Measurements from ENCODE around the gene FIP1L1. TPM values are rescaled to one million over a fixed set of nuclear protein-coding genes. Genes with fewer than 3 reads are reported as not detected.
"Not testable (repeated sequence)": the region's sequence is repeated elsewhere in the genome, so short reads cannot be mapped to it uniquely, and the experiment has no call there.

FIP1L1 gene
- total RNA-seq, result 10 to 100 TPM; 24.9 to 32.4 TPM
- long read RNA-seq, transcript FIP1L1-201 (15 exons, 1,878 nt), result major isoform, 5 of 60 reads
- long read RNA-seq, partial matches to known transcripts, result 4 of 60 reads
- long read RNA-seq, other reads (novel, unspliced or antisense), result 48 of 60 reads

GRCh38 chr4:53377319-53378170, at the start of gene FIP1L1:
TSS of gene FIP1L1 (plus strand) at chr4:53377641. CDS start at chr4:53377839, 198 bp downstream.
- ATAC-seq, result peak; percentile 100
- peak; percentile 96 for DNase-seq
- intact Hi-C loops (cut with DNase I), result loop anchor here in 1 of 2 donors (2.0 kb wide), 1 partner anchor 359 kb away; no protein-coding TSS in a partner anchor

GRCh38 chr4:53334916-53335315, 42.5 kb upstream of the FIP1L1 start:
- intact Hi-C loops (cut with DNase I); DNase-seq; ATAC-seq: not testable (repeated sequence)

GRCh38 chr4:53340145-53340544, 37.3 kb upstream of the FIP1L1 start:
- intact Hi-C loops (cut with DNase I), result not testable (repeated sequence)

GRCh38 chr4:53346392-53346791, 31.0 kb upstream of the FIP1L1 start:
- intact Hi-C loops (cut with DNase I); ATAC-seq: not testable (repeated sequence)

More at GRCh38 chr4:53340145-53340544, 37.3 kb upstream of the FIP1L1 start:
- DNase-seq, ATAC-seq: not testable (repeated sequence)

GRCh38 chr4:53346920-53347852, 30.3 kb upstream of the FIP1L1 start:
- peak; percentile 55 to 90 for ATAC-seq

More at GRCh38 chr4:53346392-53346791, 31.0 kb upstream of the FIP1L1 start:
- not testable (repeated sequence) for DNase-seq

GRCh38 chr4:53348046-53348445, 29.4 kb upstream of the FIP1L1 start:
- ATAC-seq, result no peak
- DNase-seq, result no peak
- intact Hi-C loops (cut with DNase I), result no loop called here

More at GRCh38 chr4:53346920-53347852, 30.3 kb upstream of the FIP1L1 start:
- intact Hi-C loops (cut with DNase I), result no loop called here
- no peak for DNase-seq

- DNase-seq (no peak), ATAC-seq (no peak)
- intact Hi-C loops (cut with DNase I), result no loop called here
Measured at GRCh38 chr4:53349091-53349491, 28.4 kb upstream of the FIP1L1 start.

GRCh38 chr4:53354012-53354722, 23.3 kb upstream of the FIP1L1 start:
- intact Hi-C loops (cut with DNase I), result no loop called here
- ATAC-seq, result no peak
- no peak for DNase-seq

- intact Hi-C loops (cut with DNase I), result no loop called here
- ATAC-seq (no peak), DNase-seq (no peak)
Measured at GRCh38 chr4:53355930-53356521, 21.4 kb upstream of the FIP1L1 start.

GRCh38 chr4:53361451-53361850, 16.0 kb upstream of the FIP1L1 start:
- intact Hi-C loops (cut with DNase I), result loop anchor here in 1 of 2 donors (10.0 kb wide), 1 partner anchor 167 kb away; no protein-coding TSS in a partner anchor
- DNase-seq (no peak), ATAC-seq (no peak)

GRCh38 chr4:53362093-53362492, 15.3 kb upstream of the FIP1L1 start:
- intact Hi-C loops (cut with DNase I), result loop anchor here in 1 of 2 donors (10.0 kb wide), 1 partner anchor 167 kb away; no protein-coding TSS in a partner anchor
- DNase-seq, result no peak

GRCh38 chr4:53364624-53365023, 12.8 kb upstream of the FIP1L1 start:
- ATAC-seq (no peak), DNase-seq (no peak)
- intact Hi-C loops (cut with DNase I), result loop anchor here in 1 of 2 donors (10.0 kb wide), 1 partner anchor 170 kb away; no protein-coding TSS in a partner anchor

More at GRCh38 chr4:53362093-53362492, 15.3 kb upstream of the FIP1L1 start:
- ATAC-seq, result no peak

- intact Hi-C loops (cut with DNase I), result loop anchor here in 1 of 2 donors (10.0 kb wide), 1 partner anchor 170 kb away; no protein-coding TSS in a partner anchor
- DNase-seq (no peak), ATAC-seq (peak; percentile 6 to 31)
Measured at GRCh38 chr4:53365121-53365485, 12.3 kb upstream of the FIP1L1 start.

- ATAC-seq (peak; percentile 100), DNase-seq (peak; percentile 98)
- intact Hi-C loops (cut with DNase I), result loop anchor here in 1 of 2 donors (10.0 kb wide), 1 partner anchor 171 kb away; no protein-coding TSS in a partner anchor
Measured at GRCh38 chr4:53365486-53366300, 11.7 kb upstream of the FIP1L1 start, which contains the start of gene SCFD2. TSS of gene SCFD2 (minus strand) at chr4:53366061.

- intact Hi-C loops (cut with DNase I), result loop anchor here in 1 of 2 donors (10.0 kb wide), 1 partner anchor 172 kb away; no protein-coding TSS in a partner anchor
- DNase-seq (no peak), ATAC-seq (no peak)
Measured at GRCh38 chr4:53366301-53366716, 11.1 kb upstream of the FIP1L1 start.

- ATAC-seq (no peak), DNase-seq (no peak)
- intact Hi-C loops (cut with DNase I), result loop anchor here in 1 of 2 donors (10.0 kb wide), 1 partner anchor 173 kb away; no protein-coding TSS in a partner anchor
Measured at GRCh38 chr4:53367721-53368120, 9.7 kb upstream of the FIP1L1 start.

- intact Hi-C loops (cut with DNase I), result no loop called here
Measured at GRCh38 chr4:53371049-53371448, 6.4 kb upstream of the FIP1L1 start.

More at GRCh38 chr4:53371049-53371448, 6.4 kb upstream of the FIP1L1 start:
- no peak for ATAC-seq
- DNase-seq, result no peak
